ENCODE data around the gene EMC9.

GRCh38 chr14:24159777-24160498 is 18.5 kb upstream of the EMC9 start:
- TF ChIP-seq CTCF (IDR thresholded peaks at IDR 0.05) (no peak), CHD2 (IDR thresholded peaks at IDR 0.05; ENCODE audit: low read length, partially characterized antibody) (no peak), RAD21 (IDR thresholded peaks at IDR 0.05; ENCODE audit: low read length) (no peak), MAX (IDR thresholded peaks at IDR 0.05; ENCODE audit: low read depth) (no peak)
